Kidney (tissue), 14 donors: ENCODE results near the gene TMEM72. TPM values are rescaled to one million over a fixed set of nuclear protein-coding genes. Genes with fewer than 3 reads are reported as not detected.

Experiments
- DNase-seq, 5 donors: peaks; one replicate each; pipeline ENCODE4 v3.0.0-alpha.2; 2013 to 2020
- FAIRE-seq: peaks from 2 replicates; lab custom pipeline; 2012; peaks lifted over from hg19 to GRCh38; lab: Jason Lieb, UNC
- H3K27ac ChIP-seq, 2 donors: one replicate each; pipeline ENCODE4 v1.7.0; 2013; ENCODE audit warnings: low read depth in 2 of 2, low read length in 2 of 2, inconsistent platforms in 1 of 2
- H3K27me3 ChIP-seq: one replicate; pipeline ENCODE4 v1.7.1; 2013; ENCODE audit warnings: low read length, inconsistent platforms; ENCODE audit not compliant: control insufficient read depth, insufficient read depth
- H3K36me3 ChIP-seq, 3 donors: one replicate each; pipeline versions ENCODE4 v1.7.0 to v1.7.1; 2013; ENCODE audit warnings: low read length in 3 of 3, control low read depth in 1 of 3, inconsistent platforms in 1 of 3; ENCODE audit not compliant: insufficient read depth in 3 of 3, control insufficient read depth in 2 of 3
- H3K4me1 ChIP-seq, 3 donors: one replicate each; pipeline versions ENCODE4 v1.7.0 to v1.7.1; 2013; ENCODE audit warnings: low read length in 3 of 3, inconsistent platforms in 1 of 3, low read depth in 1 of 3; ENCODE audit not compliant: control insufficient read depth in 2 of 3, insufficient read depth in 2 of 3
- H3K4me3 ChIP-seq, 3 donors: one replicate each; pipeline versions ENCODE4 v1.7.0 to v1.8.1; 2013; ENCODE audit warnings: low read length in 3 of 3, control low read depth in 1 of 3, inconsistent platforms in 1 of 3
- H3K9ac ChIP-seq, 3 donors: one replicate each; pipeline versions ENCODE4 v1.7.0 to v1.7.1; 2013; ENCODE audit warnings: low read length in 3 of 3, control low read depth in 1 of 3, inconsistent platforms in 1 of 3
- H3K9me3 ChIP-seq, 3 donors: one replicate each; pipeline versions ENCODE4 v1.7.0 to v1.7.1; 2013; ENCODE audit warnings: low read length in 3 of 3, control low read depth in 1 of 3, inconsistent platforms in 1 of 3; ENCODE audit not compliant: control insufficient read depth in 2 of 3, insufficient read depth in 1 of 3
- intact Hi-C: fragments of 100-400 bp; cut with DNase I; formaldehyde crosslinking; loops from one replicate; pipeline ENCODE4 v1.11.1; 2022
- polyA plus RNA-seq: library from polyadenylated mRNA; stranded (reverse); fragments of 350-450 nt; fragmentation: Illumina TruSeq; extraction: RNeasy Lipid Tissue Mini Kit (QIAGEN cat#74804); gene quantifications from one replicate; pipeline ENCODE4 v1.2.3, GENCODE V29; 2014; ENCODE audit warnings: low read depth, low replicate concordance; ENCODE audit not compliant: insufficient read depth
- total RNA-seq: library from RNA; stranded (reverse); fragmentation: NEBNext Ultra II Directional; extraction: Animal tissue kit (Norgen Biotek cat#: 25700); gene quantifications from one replicate; pipeline ENCODE4 v1.2.1, GENCODE V29; 2021
- TF ChIP-seq, protein P1 (sequence below): IDR thresholded peaks from 3 replicates; pipeline ENCODE4 v1.5.1; 2012; ENCODE audit warnings: mild to moderate bottlenecking, moderate library complexity, borderline replicate concordance; ENCODE audit not compliant: insufficient read depth; ENCODE audit errors: extremely low read depth
- donor health status: control.
- donor health status: control.
- donor health status: control.
- donor health status: control.
- donor health status: control.
- donor health status: DM: yes; HTN: yes; CAD: no.
- donor health status: Normal renal cell carcinoma (clear cell type).

The TMEM72 gene
- total and polyA plus RNA-seq, 2 donors from 2014 or later: 19.3 to 127 TPM

DNA sequence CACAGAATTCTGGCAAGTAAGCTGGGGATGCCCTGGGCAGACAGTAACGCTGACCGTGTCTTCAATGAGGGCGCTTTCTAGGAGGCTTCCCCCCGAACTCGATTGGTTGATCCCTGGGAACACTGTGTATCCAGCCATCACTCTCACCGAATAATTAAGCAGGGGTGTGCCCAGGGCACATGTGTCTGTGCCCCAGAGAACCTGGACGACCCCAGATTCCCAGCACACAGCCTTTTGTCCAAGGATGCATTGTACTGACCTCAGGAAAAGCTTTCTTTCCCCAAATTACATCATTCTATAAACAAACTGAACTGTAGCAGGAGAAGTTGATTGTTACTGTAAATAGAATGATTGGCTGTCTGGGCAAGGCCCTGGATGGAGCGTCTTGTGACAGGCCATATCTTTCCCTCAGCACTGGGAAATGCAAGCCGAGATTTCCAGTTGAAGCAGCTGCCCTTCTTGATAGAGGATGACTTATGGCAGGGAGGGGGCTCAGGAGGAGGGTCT lies 74.1 kb downstream of the TMEM72 start:
- FAIRE-seq: no peak
- H3K9me3 ChIP-seq: no peaks in the 10 kb centered on the region
- H3K36me3 ChIP-seq: peaks cover 0 to 56% (median 23%) of the 10 kb centered on the region in 3 donors
- DNase-seq: no peak
- no peak overlapping the region for H3K9ac ChIP-seq
- H3K27me3 ChIP-seq: no peaks in the 10 kb centered on the region
- TF ChIP-seq, protein P1, sequence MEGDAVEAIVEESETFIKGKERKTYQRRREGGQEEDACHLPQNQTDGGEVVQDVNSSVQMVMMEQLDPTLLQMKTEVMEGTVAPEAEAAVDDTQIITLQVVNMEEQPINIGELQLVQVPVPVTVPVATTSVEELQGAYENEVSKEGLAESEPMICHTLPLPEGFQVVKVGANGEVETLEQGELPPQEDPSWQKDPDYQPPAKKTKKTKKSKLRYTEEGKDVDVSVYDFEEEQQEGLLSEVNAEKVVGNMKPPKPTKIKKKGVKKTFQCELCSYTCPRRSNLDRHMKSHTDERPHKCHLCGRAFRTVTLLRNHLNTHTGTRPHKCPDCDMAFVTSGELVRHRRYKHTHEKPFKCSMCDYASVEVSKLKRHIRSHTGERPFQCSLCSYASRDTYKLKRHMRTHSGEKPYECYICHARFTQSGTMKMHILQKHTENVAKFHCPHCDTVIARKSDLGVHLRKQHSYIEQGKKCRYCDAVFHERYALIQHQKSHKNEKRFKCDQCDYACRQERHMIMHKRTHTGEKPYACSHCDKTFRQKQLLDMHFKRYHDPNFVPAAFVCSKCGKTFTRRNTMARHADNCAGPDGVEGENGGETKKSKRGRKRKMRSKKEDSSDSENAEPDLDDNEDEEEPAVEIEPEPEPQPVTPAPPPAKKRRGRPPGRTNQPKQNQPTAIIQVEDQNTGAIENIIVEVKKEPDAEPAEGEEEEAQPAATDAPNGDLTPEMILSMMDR: no peak
- no peak overlapping the region for H3K4me3 ChIP-seq
- peak overlapping the region; percentile 13 to 28 for H3K27ac ChIP-seq
- intact Hi-C loops: no loop called here
- H3K4me1 ChIP-seq: peaks cover 0 to 20% (median 8%) of the 10 kb centered on the region in 3 donors

- DNase-seq: peak in 1 of 5 donors; percentile 9
- Histone ChIP-seq H3K9ac (no peak overlapping the region), H3K9me3 (no peaks in the 10 kb centered on the region), H3K27me3 (no peaks in the 10 kb centered on the region), H3K4me1 (peaks cover 0 to 11% (median 5%) of the 10 kb centered on the region in 3 donors), H3K4me3 (no peak overlapping the region), H3K27ac (peak overlapping the region; percentile 13 to 26), H3K36me3 (peaks cover 0 to 57% (median 26%) of the 10 kb centered on the region in 3 donors)
- no peak for FAIRE-seq
- intact Hi-C loops: no loop called here
- TF ChIP-seq, protein P1: no peak
Measured at GRCh38 chr10:44986179-44986578, 75.0 kb downstream of the TMEM72 start.

Other genes starting within 250 kb of the TMEM72 start
- 76.4 TPM for gene RASSF4, start 48.5 kb downstream of the TMEM72 start, total RNA-seq
- 83.1 TPM for gene RASSF4, start 48.5 kb downstream of the TMEM72 start, polyA plus RNA-seq
- 146 TPM for gene DEPP1, start 67.5 kb downstream of the TMEM72 start, total RNA-seq
- gene DEPP1, start 67.5 kb downstream of the TMEM72 start, polyA plus RNA-seq: 44.4 TPM
- gene ZNF22, start 89.6 kb downstream of the TMEM72 start, total RNA-seq: 24.5 TPM
- 18.7 TPM for gene ZNF22, start 89.6 kb downstream of the TMEM72 start, polyA plus RNA-seq